ENCODE results near the gene DDX3Y.
A peak's percentile ranks its signal among the peaks of the same experiment; 100 is the strongest.

The DDX3Y gene

GRCh38 chrY:12904618-12905516 is at the start of gene DDX3Y:
Gene DDX3Y (plus strand): TSS chrY:12904868. CDS start chrY:12904937, 69 bp downstream.
- peak; percentile 95 for DNase-seq (ENCODE audit: low read depth)

- DNase-seq (ENCODE audit: low read depth): peak; percentile 23
These were observed 48.8 kb upstream of the DDX3Y start for GRCh38 chrY:12855791-12856275.

- DNase-seq (ENCODE audit: low read depth): no peak
These were observed 36.7 kb upstream of the DDX3Y start for GRCh38 chrY:12867960-12868359.

GRCh38 chrY:12896973-12897372 is 7.7 kb upstream of the DDX3Y start:
- DNase-seq (ENCODE audit: low read depth): no peak

GRCh38 chrY:12898604-12899003 is 6.1 kb upstream of the DDX3Y start:
- DNase-seq (ENCODE audit: low read depth): no peak

GRCh38 chrY:12905517-12905872 is 827 bp downstream of the DDX3Y start:
- peak; percentile 75 for DNase-seq (ENCODE audit: low read depth)

- no peak for DNase-seq (ENCODE audit: low read depth)
These were observed 1.2 kb downstream of the DDX3Y start for GRCh38 chrY:12905895-12906294.

- no peak for DNase-seq (ENCODE audit: low read depth)
These were observed 8.9 kb downstream of the DDX3Y start for GRCh38 chrY:12913541-12913940.

- peak; percentile 55 for DNase-seq (ENCODE audit: low read depth)
These were observed 23.4 kb downstream of the DDX3Y start for GRCh38 chrY:12928043-12928442.

- DNase-seq (ENCODE audit: low read depth): no peak
These were observed 37.3 kb downstream of the DDX3Y start for GRCh38 chrY:12941725-12942687.

Measured in fibroblast of gingiva (primary cell).